Activated CD8-positive, alpha-beta memory T cell treated with anti-CD3 and anti-CD28 coated beads, Interleukin-2, amount 50 U/mL, for 1 hour (primary cell): ENCODE data around the gene BLVRA.
"Not testable (repeated sequence)": the region's sequence is repeated elsewhere in the genome, so short reads cannot be mapped to it uniquely, and the experiment has no call there.

Experiments used
- DNase-seq: peaks from one replicate; pipeline ENCODE4 v3.0.0-alpha.2; 2020; ENCODE audit errors: extremely low read depth

The BLVRA gene

GRCh38 chr7:43758029-43758821 is at the start of gene BLVRA:
BLVRA (plus strand) TSS chr7:43758680; CDS start chr7:43771159, 12,479 bp downstream.
- DNase-seq, result no peak

- no peak for DNase-seq
Observed at GRCh38 chr7:43711503-43711902, 47.0 kb upstream of the BLVRA start.

GRCh38 chr7:43715966-43716365 is 42.5 kb upstream of the BLVRA start:
- DNase-seq, result not testable (repeated sequence)

- DNase-seq, result no peak
Observed at GRCh38 chr7:43716598-43716997, 41.9 kb upstream of the BLVRA start.

GRCh38 chr7:43721193-43721806 is 37.2 kb upstream of the BLVRA start:
- no peak for DNase-seq

GRCh38 chr7:43723007-43723341 is 35.5 kb upstream of the BLVRA start:
- DNase-seq, result no peak

GRCh38 chr7:43725251-43725650 is 33.2 kb upstream of the BLVRA start:
- no peak for DNase-seq

GRCh38 chr7:43726466-43726865 is 32.0 kb upstream of the BLVRA start:
- no peak for DNase-seq

- no peak for DNase-seq
Observed at GRCh38 chr7:43727003-43727402, 31.5 kb upstream of the BLVRA start.

GRCh38 chr7:43727494-43727893 is 31.0 kb upstream of the BLVRA start:
- no peak for DNase-seq

GRCh38 chr7:43729214-43729923 is 29.1 kb upstream of the BLVRA start, which contains the start of gene COA1:
COA1 (minus strand) TSS chr7:43729523; CDS start chr7:43648614, 80,909 bp downstream.
- DNase-seq, result peak; percentile 50

GRCh38 chr7:43729924-43730248 is 28.6 kb upstream of the BLVRA start:
- DNase-seq, result no peak

GRCh38 chr7:43731494-43731893 is 27.0 kb upstream of the BLVRA start:
- DNase-seq, result not testable (repeated sequence)

- not testable (repeated sequence) for DNase-seq
Observed at GRCh38 chr7:43734575-43735332, 23.7 kb upstream of the BLVRA start.

GRCh38 chr7:43735403-43735801 is 23.1 kb upstream of the BLVRA start:
- DNase-seq, result no peak

GRCh38 chr7:43735802-43736603 is 22.5 kb upstream of the BLVRA start:
- DNase-seq, result no peak

GRCh38 chr7:43737467-43738127 is 20.9 kb upstream of the BLVRA start:
- no peak for DNase-seq

- DNase-seq, result no peak
Observed at GRCh38 chr7:43742692-43743091, 15.8 kb upstream of the BLVRA start.

- DNase-seq, result no peak
Observed at GRCh38 chr7:43747328-43748105, 11.0 kb upstream of the BLVRA start.

GRCh38 chr7:43749383-43749940 is 9.0 kb upstream of the BLVRA start:
- no peak for DNase-seq
